B cell (primary cell): ENCODE data around the gene CD2. TPM values are rescaled to one million over a fixed set of nuclear protein-coding genes. Genes with fewer than 3 reads are reported as not detected.

ENCODE experiments used
- ATAC-seq: fragments of 200-7000 bp; cut with Tn5 transposase; one replicate; pipeline ENCODE4 v1.10.0; 2021; ENCODE audit warnings: low read depth, mild to moderate bottlenecking, moderate number of reproducible peaks, moderate library complexity
- CTCF ChIA-PET: fragments of 350-600 bp; sonication (Branson Sonifier 250); formaldehyde crosslinking; loops from one replicate; lab custom pipeline; 2021; ENCODE audit warnings: antibody characterized with exemption, inconsistent platforms; lab: Charles Lee
- POLR2A ChIA-PET: fragments of 350-600 bp; sonication (Branson Sonifier 250); formaldehyde crosslinking; loops from one replicate; lab custom pipeline; 2021; ENCODE audit warnings: antibody characterized with exemption; lab: Charles Lee
- DNase-seq: peaks from one replicate; pipeline ENCODE4 v3.0.0; 2013
- H2AFZ ChIP-seq: 2 replicates; pipeline ENCODE4 v1.6.1; 2012; ENCODE audit warnings: mild to moderate bottlenecking, low read depth, low read length; ENCODE audit not compliant: insufficient read depth, poor library complexity, severe bottlenecking
- H3K27ac ChIP-seq, 2 donors: 1 replicate in 1 of 2; 2 replicates in 1 of 2; pipeline ENCODE4 v1.5.1; 2012 to 2013; ENCODE audit warnings: low read length in 2 of 2, mild to moderate bottlenecking in 2 of 2, moderate library complexity in 1 of 2
- H3K27me3 ChIP-seq, 4 experiments: fragments of 200-600 bp in 1 of 4; sonication (generic) in 1 of 4; replicated peaks in 1 of 4; 1 replicate in 2 of 4; 2 replicates in 2 of 4; pipeline versions ENCODE4 v1.6.1 to v1.7.0; 2013 to 2016; ENCODE audit warnings: low read length in 3 of 4, mild to moderate bottlenecking in 2 of 4, mixed read lengths in 1 of 4, moderate library complexity in 1 of 4; ENCODE audit not compliant: insufficient read depth in 4 of 4, control insufficient read depth in 3 of 4; ENCODE audit errors: control extremely low read depth in 1 of 4
- H3K36me3 ChIP-seq, 2 experiments: replicated peaks in 1 of 2; 1 replicate in 1 of 2; 2 replicates in 1 of 2; pipeline versions ENCODE4 v1.6.1 to v1.7.1; 2013; ENCODE audit warnings: low read length in 1 of 2; ENCODE audit not compliant: insufficient read depth in 2 of 2, control insufficient read depth in 1 of 2; ENCODE audit errors: control extremely low read depth in 1 of 2, extremely low read depth in 1 of 2
- H3K4me1 ChIP-seq, 2 donors: fragments of 200-600 bp in 1 of 2; sonication (generic) in 1 of 2; 1 replicate in 1 of 2; 2 replicates in 1 of 2; pipeline versions ENCODE4 v1.5.1 to v1.6.1; 2013 to 2017; ENCODE audit warnings: low read length in 2 of 2; ENCODE audit not compliant: control insufficient read depth in 2 of 2, insufficient read depth in 2 of 2
- H3K4me2 ChIP-seq: replicated peaks from 2 replicates; pipeline ENCODE3; 2012; ENCODE audit warnings: mild to moderate bottlenecking, low read depth, low read length; ENCODE audit not compliant: poor library complexity, severe bottlenecking
- H3K4me3 ChIP-seq, 5 experiments: fragments of 200-600 bp in 1 of 5; sonication (generic) in 1 of 5; 1 replicate in 3 of 5; 2 replicates in 2 of 5; pipeline versions ENCODE4 v1.5.1 to v1.7.0; 2011 to 2016; ENCODE audit warnings: low read length in 4 of 5, mild to moderate bottlenecking in 4 of 5, low read depth in 2 of 5, control low read depth in 1 of 5, moderate library complexity in 1 of 5; ENCODE audit not compliant: insufficient read depth in 1 of 5; ENCODE audit errors: control extremely low read depth in 1 of 5, extremely low read depth in 1 of 5
- H3K79me2 ChIP-seq: fragments of 200-600 bp; sonication (generic); one replicate; pipeline ENCODE4 v1.6.0; 2016; ENCODE audit warnings: low read length; ENCODE audit not compliant: control insufficient read depth, insufficient read depth
- H3K9ac ChIP-seq: fragments of 200-600 bp; sonication (generic); 2 replicates; pipeline ENCODE4 v1.6.1; 2017; ENCODE audit warnings: mild to moderate bottlenecking, low read length, moderate library complexity
- H3K9me3 ChIP-seq, 3 donors: one replicate each; pipeline versions ENCODE4 v1.6.1 to v1.7.1; 2013; ENCODE audit warnings: low read length in 2 of 3; ENCODE audit not compliant: control insufficient read depth in 2 of 3, insufficient read depth in 1 of 3; ENCODE audit errors: control extremely low read depth in 1 of 3
- H4K20me1 ChIP-seq: 2 replicates; pipeline ENCODE4 v1.6.0; 2012; ENCODE audit warnings: mild to moderate bottlenecking, low read length; ENCODE audit not compliant: insufficient read depth, control insufficient read depth, poor library complexity, severe bottlenecking
- H3K27ac Mint-ChIP-seq: one replicate; pipeline ENCODE4 v1.8.0; 2021; ENCODE audit warnings: mixed read lengths
- H3K27me3 Mint-ChIP-seq: one replicate; pipeline ENCODE4 v1.8.0; 2021; ENCODE audit warnings: mixed read lengths
- H3K4me1 Mint-ChIP-seq: one replicate; pipeline ENCODE4 v1.8.0; 2021; ENCODE audit warnings: mixed read lengths
- H3K4me3 Mint-ChIP-seq: one replicate; pipeline ENCODE4 v1.8.0; 2021; ENCODE audit warnings: mixed read lengths
- H3K9me3 Mint-ChIP-seq: one replicate; pipeline ENCODE4 v1.8.0; 2022; ENCODE audit warnings: mixed read lengths; ENCODE audit not compliant: insufficient read depth
- EZH2 ChIP-seq: IDR thresholded peaks from 2 replicates; pipeline ENCODE4 v1.6.1; 2012; ENCODE audit warnings: borderline replicate concordance, low read depth, mild to moderate bottlenecking, moderate library complexity, low read length; ENCODE audit not compliant: insufficient read depth, poor library complexity, severe bottlenecking
- WGBS: methylation state at CpG from one replicate; pipeline ENCODE4 v1.1.5; 2013; ENCODE audit warnings: missing lambda C conversion rate; ENCODE audit not compliant: insufficient coverage; 5-methylcytosine and 5-hydroxymethylcytosine counted together
- intact Hi-C: fragments of 100-400 bp; cut with micrococcal nuclease; formaldehyde crosslinking; loops from one replicate; pipeline ENCODE4 v1.10.0; 2022
- polyA plus RNA-seq: library from polyadenylated mRNA; depleted of rRNA; stranded (reverse); fragments of >200 nt; gene quantifications from 2 replicates; pipeline ENCODE4 v1.2.3, GENCODE V29; 2012
- total RNA-seq, 2 donors: library from RNA; stranded (reverse); fragments of 120-200 nt in 1 of 2; gene quantifications; 1 replicate in 1 of 2; 2 replicates in 1 of 2; pipeline versions ENCODE4 v1.2.3 to v1.2.4, GENCODE V29; 2013 to 2022
- TF ChIP-seq, protein P1 (sequence below): fragments of 200-600 bp; IDR thresholded peaks from one replicate; pipeline ENCODE4 v1.8.0; 2022; ENCODE audit warnings: antibody characterized with exemption, mild to moderate bottlenecking

CD2 gene
- total and polyA plus RNA-seq, 2 donors (not counting 1 experiment from before 2014, with no cell fraction given), result 0.52 to 0.74 TPM

DNA sequence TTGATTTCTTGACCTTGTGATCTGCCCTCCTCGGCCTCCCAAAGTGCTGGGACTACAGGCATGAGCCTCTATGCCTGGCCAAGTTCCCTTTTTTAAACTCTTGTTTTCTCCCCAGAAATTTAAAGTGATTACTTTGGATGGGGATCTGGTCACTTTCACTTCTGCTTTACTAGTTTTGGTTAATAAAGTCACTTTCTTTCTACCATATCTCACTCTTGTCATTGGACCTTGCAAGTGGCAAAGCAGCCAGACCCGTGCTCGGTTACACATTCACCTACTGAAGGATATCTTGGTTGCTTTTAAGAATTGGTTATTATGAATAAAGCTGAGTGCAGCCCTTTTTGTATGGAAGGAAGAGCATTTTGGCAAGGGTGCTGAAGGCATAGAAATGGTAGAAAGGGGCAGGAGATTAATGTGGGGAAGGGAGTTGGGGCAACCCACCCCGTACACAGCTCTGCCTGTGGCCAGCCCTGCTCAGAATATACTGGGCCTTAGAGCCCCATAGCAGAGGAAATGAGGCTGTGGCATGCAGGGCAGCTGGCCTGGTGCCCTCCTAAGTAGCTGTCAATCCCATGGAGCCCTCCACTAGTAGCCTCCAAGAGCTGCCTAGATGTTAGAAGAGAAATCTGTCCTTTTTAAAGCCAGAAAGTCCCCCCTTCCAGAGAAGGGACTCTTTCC lies 40.7 kb downstream of the CD2 start:
- Histone ChIP-seq H3K4me1 (peaks cover 9 to 15% of the 10 kb centered on the region in 2 donors), H2AFZ (no peak overlapping the region), H3K9me3 (peaks cover 0 to 10% (median 0%) of the 10 kb centered on the region in 3 donors), H3K9ac (no peak overlapping the region), H3K79me2 (no peaks in the 10 kb centered on the region), H3K36me3 (no peaks in the 10 kb centered on the region), H3K27me3 (peaks cover 0 to 2% (median 0%) of the 10 kb centered on the region in 4 experiments), H4K20me1 (no peaks in the 10 kb centered on the region), H3K27ac (no peak overlapping the region), H3K4me2 (peak overlapping the region; percentile 40), H3K4me3 (no peak overlapping the region)
- ChIA-PET CTCF (interaction anchor here (0.7 kb wide), 1 partner anchor 126 kb away, joined by 3 read pairs; no protein-coding TSS in a partner anchor), POLR2A (no interaction called here)
- peak; percentile 61 for ATAC-seq
- TF ChIP-seq, protein P1, sequence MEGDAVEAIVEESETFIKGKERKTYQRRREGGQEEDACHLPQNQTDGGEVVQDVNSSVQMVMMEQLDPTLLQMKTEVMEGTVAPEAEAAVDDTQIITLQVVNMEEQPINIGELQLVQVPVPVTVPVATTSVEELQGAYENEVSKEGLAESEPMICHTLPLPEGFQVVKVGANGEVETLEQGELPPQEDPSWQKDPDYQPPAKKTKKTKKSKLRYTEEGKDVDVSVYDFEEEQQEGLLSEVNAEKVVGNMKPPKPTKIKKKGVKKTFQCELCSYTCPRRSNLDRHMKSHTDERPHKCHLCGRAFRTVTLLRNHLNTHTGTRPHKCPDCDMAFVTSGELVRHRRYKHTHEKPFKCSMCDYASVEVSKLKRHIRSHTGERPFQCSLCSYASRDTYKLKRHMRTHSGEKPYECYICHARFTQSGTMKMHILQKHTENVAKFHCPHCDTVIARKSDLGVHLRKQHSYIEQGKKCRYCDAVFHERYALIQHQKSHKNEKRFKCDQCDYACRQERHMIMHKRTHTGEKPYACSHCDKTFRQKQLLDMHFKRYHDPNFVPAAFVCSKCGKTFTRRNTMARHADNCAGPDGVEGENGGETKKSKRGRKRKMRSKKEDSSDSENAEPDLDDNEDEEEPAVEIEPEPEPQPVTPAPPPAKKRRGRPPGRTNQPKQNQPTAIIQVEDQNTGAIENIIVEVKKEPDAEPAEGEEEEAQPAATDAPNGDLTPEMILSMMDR, result no peak
- no peak for TF ChIP-seq EZH2
- H3K4me3 Mint-ChIP-seq, result peak overlapping the region; percentile 2
- H3K4me1 Mint-ChIP-seq, result peaks cover 12% of the 10 kb centered on the region
- peak overlapping the region; percentile 27 for H3K27ac Mint-ChIP-seq
- peak; percentile 54 for DNase-seq
- no peaks in the 10 kb centered on the region for H3K9me3 Mint-ChIP-seq
- WGBS, result 44% methylated on average over 2 of the region's 4 CpGs
- H3K27me3 Mint-ChIP-seq, result peaks cover 10% of the 10 kb centered on the region
- intact Hi-C loops, result no loop called here

DNA sequence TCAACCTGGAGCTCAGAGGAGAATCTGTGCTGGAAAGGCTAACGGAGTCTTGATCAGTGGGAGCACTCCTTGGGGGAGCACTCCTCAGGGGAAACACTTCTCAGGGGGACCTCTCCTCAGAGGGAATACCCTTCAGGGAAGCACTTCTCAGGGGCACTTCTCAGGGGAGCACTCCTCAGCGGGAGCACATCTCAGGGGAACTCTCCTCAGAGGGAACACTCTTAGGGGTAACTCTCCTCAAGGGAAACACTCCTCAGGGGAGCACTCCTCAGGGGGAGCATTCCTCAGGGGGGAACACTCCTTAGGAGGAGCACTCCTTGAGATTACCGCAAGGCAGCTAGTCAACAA lies 41.2 kb downstream of the CD2 start:
- H3K9ac ChIP-seq, result no peak overlapping the region
- no peak overlapping the region for H3K4me3 ChIP-seq
- no peak overlapping the region for H2AFZ ChIP-seq
- DNase-seq (no peak), ATAC-seq (no peak)
- no peaks in the 10 kb centered on the region for H3K36me3 ChIP-seq
- intact Hi-C loops, result no loop called here
- H3K27ac Mint-ChIP-seq, result no peak overlapping the region
- H3K27ac ChIP-seq, result no peak overlapping the region
- H3K4me3 Mint-ChIP-seq, result no peak overlapping the region
- peaks cover 12% of the 10 kb centered on the region for H3K4me1 Mint-ChIP-seq
- ChIA-PET CTCF (no interaction called here), POLR2A (no interaction called here)
- no peaks in the 10 kb centered on the region for H4K20me1 ChIP-seq
- peaks cover 0 to 2% (median 0%) of the 10 kb centered on the region in 4 experiments for H3K27me3 ChIP-seq
- H3K9me3 Mint-ChIP-seq, result no peaks in the 10 kb centered on the region
- no peaks in the 10 kb centered on the region for H3K79me2 ChIP-seq
- WGBS, result 93% methylated on average over 3 of the region's 3 CpGs
- H3K4me2 ChIP-seq, result peak overlapping the region; percentile 40
- peaks cover 9 to 15% of the 10 kb centered on the region in 2 donors for H3K4me1 ChIP-seq
- peaks cover 0 to 10% (median 0%) of the 10 kb centered on the region in 3 donors for H3K9me3 ChIP-seq
- H3K27me3 Mint-ChIP-seq, result peaks cover 15% of the 10 kb centered on the region
- no peak for TF ChIP-seq EZH2
- TF ChIP-seq, protein P1, result no peak
